Gastroesophageal sphincter (tissue), 4 donors: ENCODE results near the gene CDH6. TPM values are rescaled to one million over a fixed set of nuclear protein-coding genes. Genes with fewer than 3 reads are reported as not detected.

Source experiments
- ATAC-seq: fragments of 150-250 bp; one replicate; pipeline ENCODE4 v1.9.1; 2016; ENCODE audit warnings: mild to moderate bottlenecking, moderate library complexity
- H3K27ac ChIP-seq, 4 donors: fragments of 200-600 bp; sonication (generic) in 3 of 4; 1 replicate in 3 of 4; 2 replicates in 1 of 4; pipeline ENCODE4 v1.5.1; 2016 to 2019
- H3K27me3 ChIP-seq: fragments of 200-600 bp; sonication (generic); one replicate; pipeline ENCODE4 v1.5.1; 2019
- H3K36me3 ChIP-seq, 2 donors: fragments of 200-600 bp; sonication (generic); one replicate each; pipeline ENCODE4 v1.5.1; 2019; ENCODE audit warnings: control low read depth in 1 of 2
- H3K4me1 ChIP-seq, 3 donors: fragments of 200-600 bp; sonication (generic); 1 replicate in 2 of 3; 2 replicates in 1 of 3; pipeline ENCODE4 v1.5.1; 2016 to 2019; ENCODE audit warnings: control low read depth in 2 of 3
- H3K4me3 ChIP-seq, 2 donors: fragments of 200-600 bp; sonication (generic); one replicate each; pipeline ENCODE4 v1.5.1; 2019; ENCODE audit warnings: mild to moderate bottlenecking in 1 of 2, moderate library complexity in 1 of 2
- H3K9me3 ChIP-seq, 3 donors: fragments of 200-600 bp; sonication (generic); one replicate each; pipeline ENCODE4 v1.5.1; 2017 to 2019; ENCODE audit warnings: control low read depth in 2 of 3
- EP300 ChIP-seq: sonication (generic); formaldehyde crosslinking; IDR thresholded peaks from one replicate; pipeline ENCODE4 v1.6.1; 2017; ENCODE audit warnings: antibody characterized with exemption, mild to moderate bottlenecking
- POLR2A ChIP-seq, 2 donors: fragments of 450-650 bp; IDR thresholded peaks; one replicate each; pipeline ENCODE4 v1.6.1; 2017; ENCODE audit warnings: antibody characterized with exemption in 2 of 2, mild to moderate bottlenecking in 2 of 2, moderate library complexity in 1 of 2
- POLR2AphosphoS5 ChIP-seq: sonication (generic); formaldehyde crosslinking; IDR thresholded peaks from one replicate; pipeline ENCODE4 v1.6.1; 2017; ENCODE audit warnings: antibody characterized with exemption
- WGBS, 2 donors: methylation state at CpG; one replicate each; pipeline ENCODE4 v1.1.5; 2018; ENCODE audit warnings: low coverage in 1 of 2; 5-methylcytosine and 5-hydroxymethylcytosine counted together
- total RNA-seq, 4 donors: library from RNA; depleted of rRNA; stranded (reverse); fragments of >200 nt; gene quantifications; one replicate each; pipeline ENCODE4 v1.1.0, GENCODE V29; 2016
- TF ChIP-seq, protein P1 (sequence below), 4 experiments: fragments of 200-600 bp in 2 of 4; fragments of 450-650 bp in 2 of 4; sonication (generic) in 1 of 4; IDR thresholded peaks; one replicate each; pipeline ENCODE4 v1.5.1; 2017 to 2019; ENCODE audit warnings: antibody characterized with exemption in 4 of 4, mild to moderate bottlenecking in 2 of 4, moderate library complexity in 2 of 4

CDH6 gene
- total RNA-seq, 4 donors from 2014 or later = 5.5 to 10.9 (median 8.4) TPM

DNA sequence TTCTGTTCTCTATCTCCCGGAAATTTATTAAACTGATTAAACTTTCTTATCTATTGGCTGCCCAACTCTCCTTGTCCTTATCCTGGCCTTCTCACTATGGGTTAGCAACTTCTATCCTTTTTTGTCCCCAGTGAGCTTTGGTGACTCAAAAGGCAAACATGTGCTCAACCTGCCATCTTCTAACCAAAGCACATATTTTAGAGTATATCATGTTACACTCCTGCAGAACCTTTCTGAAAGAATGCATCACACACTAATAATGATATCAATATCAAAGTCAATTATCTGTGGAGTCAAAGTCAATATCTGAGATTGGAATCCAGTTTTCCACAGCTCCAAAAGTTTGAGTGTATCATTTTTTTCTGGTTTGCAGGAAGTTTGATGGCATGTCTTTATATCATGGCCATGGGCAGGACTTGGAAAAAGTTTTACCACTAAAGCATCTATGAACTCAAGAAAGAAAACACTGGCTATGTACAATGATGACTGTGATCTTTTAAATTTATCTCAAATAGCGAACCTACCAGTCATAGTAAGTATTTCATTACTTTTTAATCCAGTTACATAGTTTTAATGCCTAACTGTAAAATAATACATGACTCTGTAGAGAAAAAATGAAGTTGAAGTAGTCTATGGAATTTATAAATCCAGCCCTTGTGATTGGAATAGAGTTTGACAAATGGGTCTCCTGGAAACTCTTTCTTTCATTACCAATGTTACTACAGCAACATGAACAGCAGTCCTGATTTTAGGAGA, 171.6 kb downstream of the CDH6 start:
- Histone ChIP-seq H3K4me3 (no peak overlapping the region), H3K27ac (no peak overlapping the region), H3K36me3 (no peaks in the 10 kb centered on the region), H3K4me1 (no peaks in the 10 kb centered on the region), H3K27me3 (no peaks in the 10 kb centered on the region), H3K9me3 (no peaks in the 10 kb centered on the region)
- TF ChIP-seq POLR2AphosphoS5 = no peak
- no peak for TF ChIP-seq EP300
- ATAC-seq = no peak
- 60 to 68% methylated on average over 1 to 2 of the region's 2 CpGs for WGBS, 2 donors

DNA sequence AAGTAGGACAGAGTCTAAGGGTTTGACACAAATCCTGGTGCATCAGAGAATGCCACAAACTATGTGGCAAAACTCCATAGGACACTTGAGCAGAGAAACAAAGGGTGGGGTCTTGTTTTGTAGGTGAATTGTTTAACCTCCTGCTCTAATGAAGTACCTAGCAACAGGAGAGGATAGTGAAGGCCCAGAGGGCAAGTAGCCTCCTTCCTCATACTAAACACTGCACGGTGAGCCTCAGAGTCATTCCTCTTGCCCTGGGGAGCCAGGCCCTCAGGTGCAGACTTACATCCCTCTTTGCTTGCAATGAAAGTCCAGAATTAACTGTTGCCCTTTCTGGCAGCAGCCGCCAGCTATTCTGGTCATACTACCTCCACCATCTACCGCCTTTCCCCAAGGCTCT, 172.3 kb downstream of the CDH6 start:
- Histone ChIP-seq H3K36me3 (no peaks in the 10 kb centered on the region), H3K9me3 (no peaks in the 10 kb centered on the region), H3K27me3 (no peaks in the 10 kb centered on the region), H3K4me3 (no peak overlapping the region), H3K4me1 (no peaks in the 10 kb centered on the region), H3K27ac (no peak overlapping the region)
- TF ChIP-seq POLR2A (IDR thresholded peaks at IDR 0.05) = no peak
- no peak for TF ChIP-seq EP300
- TF ChIP-seq, protein P1, sequence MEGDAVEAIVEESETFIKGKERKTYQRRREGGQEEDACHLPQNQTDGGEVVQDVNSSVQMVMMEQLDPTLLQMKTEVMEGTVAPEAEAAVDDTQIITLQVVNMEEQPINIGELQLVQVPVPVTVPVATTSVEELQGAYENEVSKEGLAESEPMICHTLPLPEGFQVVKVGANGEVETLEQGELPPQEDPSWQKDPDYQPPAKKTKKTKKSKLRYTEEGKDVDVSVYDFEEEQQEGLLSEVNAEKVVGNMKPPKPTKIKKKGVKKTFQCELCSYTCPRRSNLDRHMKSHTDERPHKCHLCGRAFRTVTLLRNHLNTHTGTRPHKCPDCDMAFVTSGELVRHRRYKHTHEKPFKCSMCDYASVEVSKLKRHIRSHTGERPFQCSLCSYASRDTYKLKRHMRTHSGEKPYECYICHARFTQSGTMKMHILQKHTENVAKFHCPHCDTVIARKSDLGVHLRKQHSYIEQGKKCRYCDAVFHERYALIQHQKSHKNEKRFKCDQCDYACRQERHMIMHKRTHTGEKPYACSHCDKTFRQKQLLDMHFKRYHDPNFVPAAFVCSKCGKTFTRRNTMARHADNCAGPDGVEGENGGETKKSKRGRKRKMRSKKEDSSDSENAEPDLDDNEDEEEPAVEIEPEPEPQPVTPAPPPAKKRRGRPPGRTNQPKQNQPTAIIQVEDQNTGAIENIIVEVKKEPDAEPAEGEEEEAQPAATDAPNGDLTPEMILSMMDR (IDR thresholded peaks at IDR 0.05) = no peak
- TF ChIP-seq POLR2AphosphoS5 = no peak
- 100% methylated on average over 2 of the region's 3 CpGs for WGBS, 2 donors
- no peak for ATAC-seq

DNA sequence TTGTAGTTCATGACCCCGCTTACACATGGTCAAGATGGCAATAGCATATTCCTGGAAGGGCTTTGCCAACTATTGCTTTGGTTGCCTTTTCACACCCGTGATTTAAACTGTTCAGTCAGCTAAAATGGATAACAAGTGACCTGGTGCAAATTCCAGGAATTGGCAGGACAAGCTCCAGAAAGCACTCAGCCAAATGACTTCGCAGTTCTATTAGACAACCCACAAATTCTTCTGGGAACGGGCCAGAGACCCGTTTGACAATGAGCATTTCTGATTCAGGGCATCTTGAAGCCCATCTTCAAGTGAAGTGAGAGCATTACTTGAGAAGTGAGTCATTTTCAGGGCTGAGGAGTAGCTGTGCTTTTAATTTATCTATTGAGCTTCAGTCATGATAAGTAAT, 173.5 kb downstream of the CDH6 start:
- Histone ChIP-seq H3K27ac (no peak overlapping the region), H3K9me3 (no peaks in the 10 kb centered on the region), H3K36me3 (no peaks in the 10 kb centered on the region), H3K27me3 (no peaks in the 10 kb centered on the region), H3K4me3 (no peak overlapping the region), H3K4me1 (no peaks in the 10 kb centered on the region)
- no peak for ATAC-seq
- WGBS, 2 donors = 37 to 38% methylated on average over 4 to 5 of the region's 5 CpGs
- no peak for TF ChIP-seq POLR2A (IDR thresholded peaks at IDR 0.05)
- no peak for TF ChIP-seq EP300
- TF ChIP-seq, protein P1 (IDR thresholded peaks at IDR 0.05) = no peak
- TF ChIP-seq POLR2AphosphoS5 = no peak

DNA sequence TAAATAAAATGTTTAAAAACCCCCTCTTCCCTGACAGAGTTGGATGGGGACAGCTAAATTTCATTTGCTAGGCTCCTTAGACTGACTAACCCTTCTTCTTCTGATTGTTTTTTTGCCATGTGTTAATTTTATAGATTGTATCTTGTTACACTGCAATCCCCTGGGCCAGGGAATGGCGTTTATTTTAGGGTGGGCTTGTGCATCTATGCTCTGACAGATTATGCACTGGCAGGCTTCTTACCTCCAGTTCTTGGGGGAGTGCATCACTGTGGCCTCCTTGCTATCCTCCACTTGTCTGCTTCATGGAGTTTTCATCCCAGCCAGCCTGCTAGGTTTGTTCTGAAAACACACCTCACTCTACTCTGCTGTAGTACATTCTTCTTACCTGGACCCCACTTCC, 178.6 kb downstream of the CDH6 start:
- TF ChIP-seq, protein P1 (IDR thresholded peaks at IDR 0.05) = no peak
- TF ChIP-seq POLR2AphosphoS5 (no peak), EP300 (no peak), POLR2A (IDR thresholded peaks at IDR 0.05) (no peak)
- H3K27me3 ChIP-seq = no peaks in the 10 kb centered on the region
- H3K36me3 ChIP-seq = no peaks in the 10 kb centered on the region
- ATAC-seq = no peak
- H3K9me3 ChIP-seq = no peaks in the 10 kb centered on the region
- no peak overlapping the region for H3K4me3 ChIP-seq
- 55% methylated on average over 1 of the region's 1 CpG; no CpG with 5 or more reads in 1 of the 2 donors for WGBS, 2 donors
- H3K4me1 ChIP-seq = no peaks in the 10 kb centered on the region
- no peak overlapping the region for H3K27ac ChIP-seq

DNA sequence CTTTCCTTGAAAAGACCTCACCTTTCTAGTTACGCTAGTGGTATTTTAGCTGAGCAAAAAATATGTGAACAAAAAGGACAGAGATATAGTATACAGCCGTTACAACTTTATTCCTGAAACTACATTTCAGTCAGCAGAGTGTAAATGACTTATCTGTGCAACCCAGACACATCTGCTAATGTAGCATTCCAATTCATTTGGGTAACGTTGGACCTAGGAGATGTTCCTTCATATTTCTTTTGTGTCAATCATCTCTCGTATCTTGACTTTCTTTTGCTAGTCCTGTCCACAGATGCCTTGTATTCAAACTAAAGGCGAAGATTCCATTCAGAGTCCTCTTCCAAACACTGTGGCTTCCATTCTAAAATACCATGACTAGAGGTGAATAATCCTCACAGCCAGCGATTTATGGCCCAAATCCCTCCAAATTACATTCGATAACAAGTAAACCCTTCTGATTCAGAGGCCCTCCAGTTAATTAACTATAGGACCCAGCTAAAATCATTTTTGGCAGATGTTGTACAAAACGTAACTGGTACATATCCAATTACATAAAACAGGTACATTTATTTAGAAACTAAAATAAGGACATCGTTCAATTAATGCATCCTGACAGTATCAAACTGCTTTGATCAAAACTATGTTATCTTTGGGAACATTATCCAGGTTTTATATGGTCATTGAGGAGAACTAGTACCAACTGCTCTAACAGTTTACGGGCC, 182.7 kb downstream of the CDH6 start:
- no peaks in the 10 kb centered on the region for H3K9me3 ChIP-seq
- H3K4me3 ChIP-seq = no peak overlapping the region
- H3K4me1 ChIP-seq = no peaks in the 10 kb centered on the region
- no peak overlapping the region for H3K27ac ChIP-seq
- H3K36me3 ChIP-seq = no peaks in the 10 kb centered on the region
- 89 to 92% methylated on average over 9 to 10 of the region's 10 CpGs for WGBS, 2 donors
- H3K27me3 ChIP-seq = no peaks in the 10 kb centered on the region
- ATAC-seq = no peak
- TF ChIP-seq EP300 (no peak), POLR2AphosphoS5 (no peak), POLR2A (IDR thresholded peaks at IDR 0.05) (no peak)
- TF ChIP-seq, protein P1 (IDR thresholded peaks at IDR 0.05) = no peak
